Ascending aorta (tissue), 1 donor: ENCODE data around the gene PCSK9. TPM values are rescaled to one million over a fixed set of nuclear protein-coding genes. Genes with fewer than 3 reads are reported as not detected.

Experiments
- total RNA-seq: library from RNA; depleted of rRNA; stranded (reverse); fragments of >200 nt; gene quantifications from one replicate; pipeline ENCODE4 v1.1.0, GENCODE V29; 2016

Gene PCSK9
- total RNA-seq, 1 donor from 2014 or later = not detected

Other genes starting within 250 kb of the PCSK9 start
- not detected for gene TTC22, start 238.2 kb upstream of the PCSK9 start, total RNA-seq
- gene DHCR24, start 152.4 kb upstream of the PCSK9 start, total RNA-seq = 16.6 TPM
- not detected for gene TMEM61, start 58.9 kb upstream of the PCSK9 start, total RNA-seq
- not detected for gene BSND, start 40.6 kb upstream of the PCSK9 start, total RNA-seq
- gene USP24, start 175.8 kb downstream of the PCSK9 start, total RNA-seq = 11.2 TPM